GM12801 (cell line): ENCODE measurements around the gene CPA1.

Source experiments
- CTCF ChIP-seq: IDR thresholded peaks from one replicate; pipeline ENCODE4 v1.5.1; 2011; ENCODE audit warnings: control low read depth; ENCODE audit not compliant: insufficient read length; ENCODE audit errors: extremely low read depth

The CPA1 gene

GRCh38 chr7:130356876-130357611 lies 23.2 kb upstream of the CPA1 start:
- TF ChIP-seq CTCF: no peak

- TF ChIP-seq CTCF: no peak
These were observed 21.8 kb upstream of the CPA1 start for GRCh38 chr7:130358471-130358870.

GRCh38 chr7:130359276-130359857 lies 20.9 kb upstream of the CPA1 start:
- TF ChIP-seq CTCF: no peak

GRCh38 chr7:130360518-130360917 lies 19.8 kb upstream of the CPA1 start:
- TF ChIP-seq CTCF: no peak

DNA sequence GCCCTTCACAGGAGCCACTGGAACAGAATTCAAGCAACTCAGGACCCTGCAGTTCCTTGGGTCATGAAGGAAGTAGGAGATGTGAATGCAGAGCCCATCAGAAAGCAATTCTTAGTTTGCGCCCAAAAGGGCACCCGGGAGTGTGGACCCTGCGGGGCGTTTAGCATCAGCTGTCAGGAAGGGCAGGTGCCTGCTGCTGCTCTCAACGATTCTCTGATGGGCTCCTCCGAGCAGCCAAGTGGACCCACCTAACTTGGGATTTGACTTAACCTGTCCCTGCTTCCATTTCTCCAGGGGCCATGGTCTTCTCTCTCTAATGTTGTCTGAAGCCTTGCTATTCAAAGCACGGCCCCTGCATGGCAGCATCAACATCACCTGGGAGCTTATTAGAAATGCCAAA lies 18.6 kb upstream of the CPA1 start:
- no peak for TF ChIP-seq CTCF

- no peak for TF ChIP-seq CTCF
These were observed 18.0 kb upstream of the CPA1 start for GRCh38 chr7:130362251-130362816.

GRCh38 chr7:130363026-130363847 lies 17.1 kb upstream of the CPA1 start:
- no peak for TF ChIP-seq CTCF
